Measurements from ENCODE around the gene INTS12.

INTS12 gene

DNA sequence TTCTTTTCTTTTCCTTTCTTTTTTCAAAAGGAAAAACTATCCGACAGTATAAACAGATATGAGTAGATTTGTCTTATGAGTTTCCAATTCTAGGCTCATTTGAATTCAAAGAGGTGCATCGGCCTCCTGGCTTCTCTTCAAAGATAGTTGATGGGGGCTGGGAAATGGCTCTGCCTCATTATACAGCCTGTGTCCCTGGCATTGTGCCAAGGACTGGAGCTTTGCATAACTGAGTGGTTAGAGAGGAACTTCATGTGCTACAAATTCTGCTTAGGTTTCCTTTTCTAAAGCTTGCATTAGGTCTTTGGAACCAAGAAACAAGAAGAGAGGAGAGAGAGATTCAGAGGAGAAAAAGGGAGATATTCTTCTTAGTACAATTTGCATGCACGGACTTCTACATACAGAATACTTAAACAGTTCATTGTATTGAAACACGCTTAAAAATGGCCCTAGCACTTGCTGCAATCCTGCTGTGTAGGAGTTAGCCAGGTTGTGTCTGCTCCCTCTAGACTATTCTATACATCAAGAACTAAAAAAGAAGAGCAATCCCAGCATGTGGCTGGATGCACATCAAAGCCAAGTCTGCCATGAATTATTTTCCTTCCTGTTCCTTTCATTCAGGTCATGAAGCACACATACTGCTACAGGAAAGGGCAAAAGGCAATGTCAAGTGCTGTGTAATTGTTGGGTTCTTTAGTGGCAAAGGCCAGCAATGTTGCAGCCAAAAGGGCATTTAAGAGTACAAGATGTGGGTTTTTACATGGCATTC lies 70.9 kb downstream of the INTS12 start (continued):
- TF ChIP-seq PBX3 (CRISPR knock-in tag; IDR thresholded peaks at IDR 0.05): no peak
- no peak for TF ChIP-seq ZNF324 (tag by site-specific recombination; IDR thresholded peaks at IDR 0.05)
- no peak for TF ChIP-seq ZNF221 (tag by site-specific recombination; IDR thresholded peaks at IDR 0.05; ENCODE audit: borderline replicate concordance)

DNA sequence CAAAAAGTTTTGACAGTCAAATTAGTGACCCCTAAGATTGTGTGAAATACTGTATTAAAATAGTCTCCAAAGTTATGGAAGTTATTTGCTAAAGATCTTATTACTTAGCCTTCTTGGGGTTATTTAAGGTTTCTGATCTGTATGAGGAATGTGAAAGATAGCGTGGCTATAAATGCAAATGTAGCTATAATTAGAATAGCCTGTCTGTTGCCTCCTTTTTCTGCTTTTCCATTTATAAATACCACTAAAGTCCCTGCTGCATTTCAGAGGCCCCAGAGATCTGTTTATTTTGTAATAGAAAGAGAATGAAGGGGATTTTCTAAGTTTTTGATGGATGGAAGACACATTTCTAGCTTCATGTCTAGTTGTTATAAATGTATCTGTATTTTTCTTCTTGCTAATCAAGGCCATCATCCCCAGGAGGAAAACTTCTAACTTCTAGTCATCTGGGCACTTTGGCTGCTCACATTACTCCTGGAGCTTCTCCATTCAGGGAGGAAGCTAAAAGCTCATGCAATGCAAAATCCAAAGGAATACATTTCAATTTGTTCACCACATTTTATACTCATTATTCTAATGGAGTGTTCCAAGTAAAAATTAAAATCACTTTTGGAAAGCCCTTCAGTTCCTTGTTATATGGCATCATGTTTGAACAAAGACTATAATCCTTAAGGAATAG lies 73.9 kb downstream of the INTS12 start:
- Histone ChIP-seq H3K27ac (ENCODE audit: extremely low read depth, low read depth, low read length) (no peak overlapping the region; the same call in 1 of the 2 replicates), H3K4me3 (ENCODE audit: low read depth, low read length) (no peak overlapping the region), H3K36me3 (ENCODE audit: control insufficient read depth in 2 of 2, insufficient read depth in 1 of 2, low read length in 2 of 2) (no peaks in the 10 kb centered on the region), H3K9me3 (ENCODE audit: control insufficient read depth, insufficient read depth, low read depth, low read length) (no peaks in the 10 kb centered on the region), H3K4me1 (ENCODE audit: control insufficient read depth, insufficient read depth, low read length) (peaks cover 20% of the 10 kb centered on the region)
- POLR2A ChIA-PET: no interaction called here
- 0 out of 2 replicates have a peak, but pooled peaks have one; percentile 6 for TF ChIP-seq PRDM6 (tag by site-specific recombination; IDR thresholded peaks at IDR 0.05)
- TF ChIP-seq KLF16 (tag by site-specific recombination; IDR thresholded peaks at IDR 0.05): no peak
- CTCF ChIA-PET: interaction anchor here (1.5 kb wide), 1 partner anchor 566 kb away, joined by 3 read pairs; no protein-coding TSS in a partner anchor

DNA sequence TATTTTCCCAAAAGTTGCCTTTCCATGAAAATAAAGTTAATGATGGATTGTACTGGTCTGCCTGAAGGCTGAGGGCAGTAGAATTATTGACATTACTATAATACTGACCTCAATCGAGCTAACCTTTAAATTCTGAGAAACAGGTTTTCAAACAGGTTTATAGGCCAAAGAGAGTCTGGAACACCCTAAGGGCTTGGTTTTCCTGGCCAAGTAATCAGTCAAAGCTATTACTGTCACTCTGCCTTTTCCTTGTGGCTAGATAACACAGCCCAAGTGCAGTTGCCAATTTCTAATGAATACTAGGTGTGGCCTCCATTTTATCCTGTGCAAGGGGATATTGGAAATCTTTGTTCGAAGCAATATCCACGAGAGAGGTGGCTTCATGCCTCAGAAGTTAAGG lies 75.2 kb downstream of the INTS12 start:
- no peak overlapping the region for H3K27ac ChIP-seq (ENCODE audit: extremely low read depth, low read depth, low read length)
- H3K4me3 ChIP-seq (ENCODE audit: low read depth, low read length): no peak overlapping the region
- H3K4me1 ChIP-seq (ENCODE audit: control insufficient read depth, insufficient read depth, low read length): peaks cover 20% of the 10 kb centered on the region
- H3K9me3 ChIP-seq (ENCODE audit: control insufficient read depth, insufficient read depth, low read depth, low read length): no peaks in the 10 kb centered on the region
- no peaks in the 10 kb centered on the region for H3K36me3 ChIP-seq (ENCODE audit: control insufficient read depth in 2 of 2, insufficient read depth in 1 of 2, low read length in 2 of 2)
- no peak for TF ChIP-seq GFI1B (tag by site-specific recombination; IDR thresholded peaks at IDR 0.05)
- TF ChIP-seq PRDM6 (tag by site-specific recombination; IDR thresholded peaks at IDR 0.05): peak; percentile 63; the same call in 1 of the 2 replicates
- TF ChIP-seq FEZF1 (tag by site-specific recombination; IDR thresholded peaks at IDR 0.05): peak; percentile 95
- TF ChIP-seq, protein P1, sequence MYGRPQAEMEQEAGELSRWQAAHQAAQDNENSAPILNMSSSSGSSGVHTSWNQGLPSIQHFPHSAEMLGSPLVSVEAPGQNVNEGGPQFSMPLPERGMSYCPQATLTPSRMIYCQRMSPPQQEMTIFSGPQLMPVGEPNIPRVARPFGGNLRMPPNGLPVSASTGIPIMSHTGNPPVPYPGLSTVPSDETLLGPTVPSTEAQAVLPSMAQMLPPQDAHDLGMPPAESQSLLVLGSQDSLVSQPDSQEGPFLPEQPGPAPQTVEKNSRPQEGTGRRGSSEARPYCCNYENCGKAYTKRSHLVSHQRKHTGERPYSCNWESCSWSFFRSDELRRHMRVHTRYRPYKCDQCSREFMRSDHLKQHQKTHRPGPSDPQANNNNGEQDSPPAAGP (tag by site-specific recombination; IDR thresholded peaks at IDR 0.05): no peak
- ChIA-PET CTCF (interaction anchor here (1.2 to 1.5 kb wide), 2 partner anchors 34 to 112 kb away, joined by 5 to 7 read pairs; no protein-coding TSS in a partner anchor), POLR2A (no interaction called here)

Data from HEK293 (cell line).